ENCODE measurements around the gene TMPRSS6.

TMPRSS6 gene

GRCh38 chr22:37062702-37063381 is 46.7 kb downstream of the TMPRSS6 start:
- no peak for DNase-seq (ENCODE audit: insufficient read length, low spot score)
- no peak for TF ChIP-seq CTCF (IDR thresholded peaks at IDR 0.05; ENCODE audit: insufficient read depth, missing control alignments)
- no peak for FAIRE-seq

GRCh38 chr22:37062376-37062675 is 47.2 kb downstream of the TMPRSS6 start:
- no peak for FAIRE-seq
- TF ChIP-seq CTCF (IDR thresholded peaks at IDR 0.05; ENCODE audit: insufficient read depth, missing control alignments): no peak
- no peak for DNase-seq (ENCODE audit: insufficient read length, low spot score)

- no peak for FAIRE-seq
- DNase-seq (ENCODE audit: insufficient read length, low spot score): no peak
- TF ChIP-seq CTCF (IDR thresholded peaks at IDR 0.05; ENCODE audit: insufficient read depth, missing control alignments): no peak
Measured at GRCh38 chr22:37061611-37062375, 47.7 kb downstream of the TMPRSS6 start.

GRCh38 chr22:37060801-37061610 is 48.5 kb downstream of the TMPRSS6 start:
- FAIRE-seq (no peak), DNase-seq (ENCODE audit: insufficient read length, low spot score) (no peak)
- no peak for TF ChIP-seq CTCF (IDR thresholded peaks at IDR 0.05; ENCODE audit: insufficient read depth, missing control alignments)

- TF ChIP-seq CTCF (IDR thresholded peaks at IDR 0.05; ENCODE audit: insufficient read depth, missing control alignments): no peak
- FAIRE-seq: no peak
Measured at GRCh38 chr22:37059876-37060449, 49.5 kb downstream of the TMPRSS6 start.

GRCh38 chr22:37058917-37059701 is 50.4 kb downstream of the TMPRSS6 start:
- no peak for TF ChIP-seq CTCF (IDR thresholded peaks at IDR 0.05; ENCODE audit: insufficient read depth, missing control alignments)
- DNase-seq (ENCODE audit: insufficient read length, low spot score) (no peak), FAIRE-seq (no peak)

More at GRCh38 chr22:37059876-37060449, 49.5 kb downstream of the TMPRSS6 start:
- no peak for DNase-seq (ENCODE audit: insufficient read length, low spot score)
